Measurements from ENCODE around the gene CTPS2.

CTPS2 gene

DNA sequence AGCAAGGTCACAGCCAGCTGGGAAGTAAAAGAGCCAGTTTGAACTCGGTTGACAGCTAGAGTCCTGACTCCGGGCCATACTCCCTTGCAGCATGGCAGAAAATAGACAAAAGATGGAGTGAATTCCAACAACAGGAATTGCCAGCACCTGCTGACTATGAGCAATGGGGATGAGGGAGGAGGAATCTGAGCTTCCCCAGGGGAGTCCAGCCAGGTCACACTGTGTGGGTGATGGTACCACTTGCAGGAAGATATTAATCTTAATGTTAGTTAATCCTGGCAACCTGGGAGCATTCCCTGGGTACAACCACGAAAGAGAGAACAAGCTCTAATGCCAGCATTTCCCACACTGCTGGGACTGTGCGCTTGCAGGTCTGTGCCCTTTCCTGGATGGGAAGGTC is 110.6 kb downstream of the CTPS2 start:
- TF ChIP-seq, protein P1, sequence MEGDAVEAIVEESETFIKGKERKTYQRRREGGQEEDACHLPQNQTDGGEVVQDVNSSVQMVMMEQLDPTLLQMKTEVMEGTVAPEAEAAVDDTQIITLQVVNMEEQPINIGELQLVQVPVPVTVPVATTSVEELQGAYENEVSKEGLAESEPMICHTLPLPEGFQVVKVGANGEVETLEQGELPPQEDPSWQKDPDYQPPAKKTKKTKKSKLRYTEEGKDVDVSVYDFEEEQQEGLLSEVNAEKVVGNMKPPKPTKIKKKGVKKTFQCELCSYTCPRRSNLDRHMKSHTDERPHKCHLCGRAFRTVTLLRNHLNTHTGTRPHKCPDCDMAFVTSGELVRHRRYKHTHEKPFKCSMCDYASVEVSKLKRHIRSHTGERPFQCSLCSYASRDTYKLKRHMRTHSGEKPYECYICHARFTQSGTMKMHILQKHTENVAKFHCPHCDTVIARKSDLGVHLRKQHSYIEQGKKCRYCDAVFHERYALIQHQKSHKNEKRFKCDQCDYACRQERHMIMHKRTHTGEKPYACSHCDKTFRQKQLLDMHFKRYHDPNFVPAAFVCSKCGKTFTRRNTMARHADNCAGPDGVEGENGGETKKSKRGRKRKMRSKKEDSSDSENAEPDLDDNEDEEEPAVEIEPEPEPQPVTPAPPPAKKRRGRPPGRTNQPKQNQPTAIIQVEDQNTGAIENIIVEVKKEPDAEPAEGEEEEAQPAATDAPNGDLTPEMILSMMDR (conservative IDR thresholded peaks at IDR 0.05), result no peak
- TF ChIP-seq ZFX (IDR thresholded peaks at IDR 0.05), result no peak

DNA sequence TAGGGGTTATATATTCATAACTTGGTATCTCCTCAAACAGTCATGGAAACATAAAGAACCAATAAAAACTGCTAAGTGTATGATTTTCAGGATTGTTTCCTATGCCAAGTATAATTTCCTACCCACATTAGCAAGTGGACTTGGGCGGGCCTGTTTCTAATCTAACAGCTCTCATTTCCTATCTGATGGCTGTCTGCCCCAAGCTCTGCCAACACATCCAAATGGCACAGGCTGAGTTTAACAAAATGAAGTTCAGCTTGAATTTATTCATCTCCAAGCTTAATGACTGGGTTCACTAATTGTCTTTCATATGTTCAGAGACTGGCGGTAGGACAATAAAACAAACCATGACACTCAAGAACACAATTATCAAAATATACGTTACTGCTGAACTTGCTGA is 118.0 kb downstream of the CTPS2 start:
- TF ChIP-seq ZFX (IDR thresholded peaks at IDR 0.05), result no peak
- TF ChIP-seq, protein P1 (conservative IDR thresholded peaks at IDR 0.05), result no peak
- H3K27ac ChIP-seq, result no peak overlapping the region

More for the DNA sequence above, 110.6 kb downstream of the CTPS2 start:
- no peak overlapping the region for H3K27ac ChIP-seq

- no peak overlapping the region for H3K27ac ChIP-seq
- TF ChIP-seq, protein P1 (conservative IDR thresholded peaks at IDR 0.05), result no peak
- no peak for TF ChIP-seq ZFX (IDR thresholded peaks at IDR 0.05)
These were observed 118.7 kb downstream of the CTPS2 start for GRCh38 chrX:16593801-16594200.

GRCh38 chrX:16592194-16592770 is 120.2 kb downstream of the CTPS2 start:
- TF ChIP-seq, protein P1 (conservative IDR thresholded peaks at IDR 0.05), result no peak
- no peak for TF ChIP-seq ZFX (IDR thresholded peaks at IDR 0.05)

DNA sequence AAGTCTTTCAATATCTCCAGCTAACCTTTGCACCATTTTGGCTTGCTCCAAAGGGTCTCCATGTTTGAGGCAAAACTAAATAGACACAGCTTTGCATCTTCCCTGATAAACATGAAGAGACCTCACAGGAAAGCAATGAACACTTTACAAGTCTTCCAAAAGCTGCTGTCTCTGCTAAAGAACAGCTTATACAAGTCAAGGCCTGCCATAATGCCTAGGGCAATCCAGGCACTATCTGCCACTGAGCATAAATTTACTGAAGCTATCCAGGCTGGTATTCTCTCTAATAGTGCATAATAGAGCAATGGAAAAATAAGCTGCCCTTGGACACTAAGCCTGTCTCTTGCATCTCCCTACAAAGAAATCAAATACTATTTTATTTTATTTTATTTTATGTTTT is 122.6 kb downstream of the CTPS2 start:
- TF ChIP-seq, protein P1 (conservative IDR thresholded peaks at IDR 0.05), result no peak
- H3K27ac ChIP-seq, result no peak overlapping the region

More at GRCh38 chrX:16592194-16592770, 120.2 kb downstream of the CTPS2 start:
- no peak overlapping the region for H3K27ac ChIP-seq

DNA sequence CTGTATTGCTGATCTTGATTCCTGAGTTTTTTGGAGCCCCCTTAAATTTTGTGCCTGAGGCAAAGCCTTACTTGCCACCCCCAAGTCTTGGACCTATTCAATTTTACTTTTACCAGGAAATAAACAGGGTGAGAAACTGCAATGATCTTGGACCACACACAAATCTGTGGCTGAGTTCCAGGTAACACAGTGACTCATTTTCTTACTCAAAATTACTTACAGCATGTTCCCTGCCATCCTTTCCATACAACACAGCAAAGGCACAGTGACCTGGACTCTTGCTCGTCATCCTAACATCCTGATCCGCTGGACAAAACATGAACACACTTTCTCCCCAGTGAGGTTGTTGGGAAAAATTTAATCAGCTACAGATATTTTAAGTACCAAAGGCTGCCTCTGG is 123.3 kb downstream of the CTPS2 start:
- no peak overlapping the region for H3K27ac ChIP-seq
- no peak for TF ChIP-seq ZFX (IDR thresholded peaks at IDR 0.05)
- TF ChIP-seq, protein P1 (conservative IDR thresholded peaks at IDR 0.05), result no peak

- no peak overlapping the region for H3K27ac ChIP-seq
- TF ChIP-seq ZFX (IDR thresholded peaks at IDR 0.05), result no peak
- TF ChIP-seq, protein P1 (conservative IDR thresholded peaks at IDR 0.05), result no peak
These were observed 124.2 kb downstream of the CTPS2 start for GRCh38 chrX:16588266-16588665.

Data from C4-2B (cell line).